NCI-H2029 treated with DMSO at 0.1 percent for 48 hours (cell line): ENCODE measurements around the gene LGALS9C.
"Not testable (repeated sequence)": the region's sequence is repeated elsewhere in the genome, so short reads cannot be mapped to it uniquely, and the experiment has no call there.

Source experiments
- DNase-seq: peaks from one replicate; lab custom pipeline; 2025; lab: John Stamatoyannopoulos, UW

LGALS9C gene

DNA sequence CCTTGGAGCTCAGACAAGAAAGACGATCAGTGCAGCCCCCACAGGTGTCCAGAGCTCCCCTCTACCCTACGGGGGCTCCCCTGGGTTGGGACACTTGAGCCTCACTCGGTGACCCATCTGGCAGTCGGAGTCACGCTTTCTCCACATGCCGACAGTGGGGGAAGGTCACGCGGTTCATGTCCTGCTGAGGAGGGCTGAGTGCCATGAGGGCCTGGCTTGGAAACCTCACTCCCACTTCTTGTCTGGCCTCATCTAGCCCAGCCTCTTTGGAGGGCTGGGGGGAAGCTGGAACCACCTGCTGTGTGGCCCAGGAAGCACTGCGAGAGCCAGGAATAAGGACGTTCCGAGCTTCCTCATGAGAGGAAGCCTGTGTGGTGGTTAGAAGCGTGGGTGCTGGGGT, 1.8 kb downstream of the LGALS9C start:
- not testable (repeated sequence) for DNase-seq

DNA sequence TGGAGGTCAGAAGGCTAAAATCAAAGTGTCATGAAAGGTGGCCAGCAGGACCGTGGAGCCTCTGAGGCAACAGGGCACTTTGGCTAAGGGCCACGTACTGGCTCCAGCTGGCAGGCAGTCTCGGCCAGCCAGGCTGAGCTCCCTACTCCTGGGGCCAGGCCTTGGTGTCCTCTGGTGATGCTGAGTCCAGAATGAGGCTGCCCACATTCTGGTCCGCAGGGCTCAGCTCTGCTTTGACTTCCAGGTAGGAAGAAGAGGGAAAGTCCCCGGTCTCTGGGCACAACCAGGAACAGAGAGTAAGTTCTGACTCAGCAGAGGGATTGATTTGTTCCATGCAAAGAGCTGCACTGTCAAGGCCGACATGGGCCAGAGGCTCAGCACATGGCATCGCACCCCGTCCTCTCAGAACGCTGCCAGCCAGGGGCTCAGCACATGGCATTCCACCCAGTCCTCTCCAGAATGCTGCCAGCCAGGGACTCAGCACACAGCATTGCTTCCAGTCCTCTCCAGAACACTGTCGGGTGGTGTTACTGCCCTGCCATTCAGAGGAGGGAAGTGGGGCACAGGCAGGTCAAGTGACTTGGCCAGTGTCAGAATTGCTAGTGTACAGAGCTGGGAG, 2.5 kb downstream of the LGALS9C start:
- DNase-seq: not testable (repeated sequence)

DNA sequence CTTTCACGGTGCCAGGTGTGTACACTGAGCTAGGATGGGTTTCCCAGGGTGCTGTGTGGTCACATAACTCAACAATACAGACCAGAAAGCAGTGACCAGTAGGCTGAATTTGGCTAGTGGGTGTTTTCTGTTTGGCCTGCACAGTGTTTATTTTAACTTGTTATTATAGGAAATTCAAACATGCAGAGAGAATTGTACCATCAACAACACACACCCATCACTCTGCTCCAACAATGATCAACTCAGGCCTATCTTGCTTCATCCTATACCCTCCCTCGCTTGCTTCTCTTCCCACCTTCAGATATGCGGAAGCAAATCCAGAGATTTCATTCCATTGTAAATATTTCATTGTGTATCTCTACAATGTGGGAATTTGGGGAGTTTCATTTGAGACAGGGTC, 5.2 kb downstream of the LGALS9C start:
- DNase-seq: not testable (repeated sequence)

DNA sequence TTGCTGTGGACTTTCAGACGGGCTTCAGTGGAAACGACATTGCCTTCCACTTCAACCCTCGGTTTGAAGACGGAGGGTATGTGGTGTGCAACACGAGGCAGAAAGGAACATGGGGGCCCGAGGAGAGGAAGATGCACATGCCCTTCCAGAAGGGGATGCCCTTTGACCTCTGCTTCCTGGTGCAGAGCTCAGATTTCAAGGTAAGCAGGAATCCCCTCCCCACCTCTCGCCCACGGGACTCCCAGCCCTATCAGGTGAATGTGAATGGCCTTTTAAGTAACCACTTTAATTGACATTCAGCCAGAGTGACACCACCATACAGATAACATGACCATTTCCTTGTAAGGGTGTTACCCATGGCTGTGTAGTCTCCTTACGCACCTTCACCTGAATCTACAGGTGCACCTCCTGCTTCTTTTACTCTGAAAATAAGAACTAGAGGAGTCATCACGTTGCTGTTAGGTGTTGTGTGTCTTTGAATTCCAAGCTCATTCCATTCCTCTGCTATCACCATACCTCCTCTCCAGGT, 9.4 kb downstream of the LGALS9C start:
- not testable (repeated sequence) for DNase-seq

DNA sequence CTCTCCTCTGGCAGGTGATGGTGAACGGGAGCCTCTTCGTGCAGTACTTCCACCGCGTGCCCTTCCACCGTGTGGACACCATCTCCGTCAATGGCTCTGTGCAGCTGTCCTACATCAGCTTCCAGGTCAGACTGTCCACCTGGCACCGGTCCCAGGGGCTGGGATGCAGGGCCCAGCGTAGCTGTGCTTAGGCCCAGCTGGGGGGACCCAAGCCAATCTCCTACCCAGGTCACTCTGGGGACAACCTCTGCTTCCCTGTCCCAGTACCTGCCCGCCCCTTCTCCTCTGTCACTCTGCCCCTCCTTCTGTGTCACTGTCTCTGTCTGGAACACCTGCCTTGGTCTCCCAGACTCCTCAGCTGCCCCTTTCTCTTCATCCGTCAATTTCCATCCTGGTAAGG, 11.0 kb downstream of the LGALS9C start:
- not testable (repeated sequence) for DNase-seq

DNA sequence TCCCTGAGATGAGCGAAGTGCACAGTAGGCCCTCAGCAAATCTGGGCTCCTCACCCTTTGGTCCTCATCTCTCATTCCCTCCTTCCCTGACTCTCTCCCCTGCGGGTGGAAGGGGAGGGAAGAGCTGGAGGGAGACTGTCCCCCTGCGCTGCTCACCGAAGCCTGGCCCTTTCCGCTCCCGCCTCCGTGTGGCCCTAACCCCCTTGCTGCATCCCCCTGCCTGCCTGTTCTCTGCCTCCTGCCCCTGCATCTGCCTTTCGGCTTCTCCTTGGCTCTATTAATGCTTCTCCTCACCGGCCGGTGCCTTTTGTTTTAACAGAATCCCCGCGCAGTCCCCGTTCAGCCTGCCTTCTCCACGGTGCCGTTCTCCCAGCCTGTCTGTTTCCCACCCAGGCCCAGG, 12.0 kb downstream of the LGALS9C start:
- DNase-seq: not testable (repeated sequence)

DNA sequence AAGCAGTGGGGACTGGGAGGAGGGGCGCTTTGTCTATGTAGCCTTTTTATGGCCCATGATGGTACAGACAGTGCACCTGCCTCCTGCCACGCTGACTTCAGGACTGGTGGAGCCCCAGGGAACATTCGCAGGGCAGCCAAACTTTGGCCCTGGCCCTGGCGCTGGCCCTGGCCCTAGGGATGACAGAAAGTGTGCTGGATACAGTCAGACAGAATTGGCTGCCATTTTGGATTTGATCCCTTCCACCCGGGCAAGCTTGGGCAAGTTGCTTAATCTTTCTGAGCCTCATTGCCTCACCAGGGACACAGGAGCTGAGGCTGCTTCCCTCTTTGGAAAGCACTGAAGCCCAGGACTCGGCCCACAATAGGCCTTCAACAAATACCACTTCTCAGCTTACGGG, 13.4 kb downstream of the LGALS9C start:
- DNase-seq: not testable (repeated sequence)

DNA sequence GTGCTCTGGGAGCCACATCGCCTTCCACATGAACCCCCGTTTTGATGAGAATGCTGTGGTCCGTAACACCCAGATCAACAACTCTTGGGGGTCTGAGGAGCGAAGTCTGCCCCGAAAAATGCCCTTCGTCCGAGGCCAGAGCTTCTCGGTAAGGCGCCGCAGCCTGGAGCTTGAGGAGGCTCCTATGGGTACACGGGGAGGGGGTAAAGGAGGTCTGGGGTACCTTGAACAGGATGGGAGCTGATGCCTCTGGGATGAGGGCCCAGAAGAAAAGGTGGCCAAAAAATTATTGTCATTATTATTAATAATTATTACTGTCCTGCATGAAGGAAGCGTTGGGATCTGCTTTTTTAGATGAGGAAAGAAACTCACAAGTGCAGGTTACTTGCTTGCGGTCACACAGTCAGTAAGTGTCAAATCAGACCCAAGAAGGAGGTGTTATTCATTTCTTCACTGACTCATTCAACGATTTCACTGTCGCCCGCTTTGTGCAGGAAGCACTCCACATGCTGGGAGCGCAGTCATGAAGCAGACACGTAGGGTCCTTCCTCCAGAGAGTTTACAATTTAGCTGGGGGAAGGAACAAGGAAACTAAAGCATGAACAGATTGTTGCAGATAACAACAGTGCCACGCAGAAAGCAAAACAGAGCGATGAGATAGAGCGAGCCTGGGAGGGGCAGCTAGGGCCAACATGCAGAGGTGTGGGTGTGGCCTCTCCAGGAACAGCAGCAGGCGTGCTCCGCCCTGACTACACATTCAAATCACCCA, 16.3 kb downstream of the LGALS9C start:
- DNase-seq: not testable (repeated sequence)

DNA sequence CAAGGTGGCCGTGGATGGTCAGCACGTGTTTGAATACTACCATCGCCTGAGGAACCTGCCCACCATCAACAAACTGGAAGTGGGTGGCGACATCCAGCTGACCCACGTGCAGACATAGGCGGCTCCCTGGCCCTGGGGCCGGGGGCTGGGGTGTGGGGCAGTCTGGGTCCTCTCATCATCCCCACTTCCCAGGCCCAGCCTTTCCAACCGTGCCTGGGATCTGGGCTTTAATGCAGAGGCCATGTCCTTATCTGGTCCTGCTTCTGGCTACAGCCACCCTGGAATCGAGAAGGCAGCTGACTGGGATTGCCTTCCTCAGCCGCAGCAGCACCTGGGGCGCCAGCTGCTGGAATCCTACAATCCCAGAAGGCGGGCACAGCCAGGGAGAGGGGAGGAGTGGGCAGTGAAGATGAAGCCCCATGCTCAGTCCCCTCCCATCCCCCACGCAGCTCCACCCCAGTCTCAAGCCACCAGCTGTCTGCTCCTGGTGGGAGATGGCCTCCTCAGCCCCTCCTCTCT, 17.7 kb downstream of the LGALS9C start:
- not testable (repeated sequence) for DNase-seq

DNA sequence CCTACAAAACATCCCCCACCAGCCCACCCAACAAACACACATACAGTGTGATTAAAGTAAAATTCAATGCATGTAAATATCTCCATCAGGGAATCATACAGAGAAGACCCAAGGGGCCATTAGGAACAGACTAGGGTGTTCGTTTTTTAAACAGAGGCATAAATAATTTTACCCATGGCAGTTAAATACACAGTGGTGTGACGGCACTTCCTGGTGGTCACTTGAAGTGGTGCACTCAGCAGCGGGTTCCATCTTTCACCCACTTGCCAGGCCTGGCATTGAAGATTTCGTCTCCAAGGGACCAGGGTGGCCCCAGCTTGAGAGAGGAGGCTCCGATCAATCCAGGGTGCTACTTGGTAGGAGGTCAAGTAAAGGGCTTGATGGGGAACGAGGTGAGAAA, 20.5 kb downstream of the LGALS9C start:
- not testable (repeated sequence) for DNase-seq

DNA sequence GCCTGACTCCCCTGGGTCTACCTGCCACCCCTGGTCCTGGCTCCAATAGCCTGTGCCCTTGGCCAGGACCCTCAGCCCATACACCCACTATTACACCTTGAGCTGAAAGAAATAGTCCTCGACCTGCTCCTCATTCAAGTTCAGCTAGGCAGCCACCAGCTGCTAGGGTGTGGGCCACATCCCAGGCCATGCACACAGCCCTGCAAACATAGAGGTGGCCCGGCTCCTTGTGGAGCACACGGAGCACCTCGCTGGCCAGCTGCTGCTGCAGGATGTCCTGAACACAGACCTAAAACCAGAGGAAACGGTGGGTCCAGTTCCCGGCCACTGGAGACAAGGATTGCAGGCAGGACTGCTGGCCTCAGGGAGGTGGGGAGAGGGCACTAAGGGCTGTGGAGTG, 22.5 kb downstream of the LGALS9C start:
- not testable (repeated sequence) for DNase-seq

DNA sequence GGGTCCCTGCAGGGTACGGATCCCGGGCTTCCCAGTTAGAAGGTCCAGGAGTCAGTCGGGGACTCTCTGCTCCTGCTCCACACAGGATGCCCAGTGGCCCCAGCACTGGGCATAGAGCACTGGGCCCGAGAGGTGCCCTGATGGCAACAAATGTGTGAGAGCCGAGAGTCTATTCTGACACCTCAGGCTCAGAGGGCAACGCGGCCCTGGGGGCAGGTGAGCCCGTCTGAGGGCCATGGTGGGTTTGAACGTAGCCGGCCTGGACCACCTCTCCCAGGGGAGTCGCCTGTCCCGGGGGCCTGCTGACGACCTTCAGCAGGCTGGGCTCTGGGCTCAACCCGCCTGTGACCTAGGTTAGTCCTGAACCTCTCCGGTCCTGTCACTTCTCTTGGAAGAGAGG, 23.2 kb downstream of the LGALS9C start:
- DNase-seq: not testable (repeated sequence)

DNA sequence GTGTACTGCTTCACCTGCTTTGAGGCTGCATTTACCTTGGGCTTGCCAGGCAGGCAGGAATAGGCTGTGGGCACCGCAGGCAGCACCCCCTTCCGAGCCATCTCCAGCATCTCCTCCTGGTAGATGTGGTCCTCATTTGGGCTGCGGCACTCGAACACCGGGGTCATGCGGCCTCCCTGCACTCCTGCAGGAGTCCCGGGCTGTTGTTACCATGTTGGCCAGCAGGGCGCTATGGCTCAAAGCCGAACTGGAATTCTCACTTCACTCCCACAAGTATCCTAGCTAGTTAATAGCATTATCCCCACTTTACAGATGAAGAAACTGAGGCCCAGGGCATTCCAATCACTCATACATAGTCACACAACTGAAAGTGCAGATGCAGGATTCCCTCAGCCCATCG, 23.7 kb downstream of the LGALS9C start:
- not testable (repeated sequence) for DNase-seq

DNA sequence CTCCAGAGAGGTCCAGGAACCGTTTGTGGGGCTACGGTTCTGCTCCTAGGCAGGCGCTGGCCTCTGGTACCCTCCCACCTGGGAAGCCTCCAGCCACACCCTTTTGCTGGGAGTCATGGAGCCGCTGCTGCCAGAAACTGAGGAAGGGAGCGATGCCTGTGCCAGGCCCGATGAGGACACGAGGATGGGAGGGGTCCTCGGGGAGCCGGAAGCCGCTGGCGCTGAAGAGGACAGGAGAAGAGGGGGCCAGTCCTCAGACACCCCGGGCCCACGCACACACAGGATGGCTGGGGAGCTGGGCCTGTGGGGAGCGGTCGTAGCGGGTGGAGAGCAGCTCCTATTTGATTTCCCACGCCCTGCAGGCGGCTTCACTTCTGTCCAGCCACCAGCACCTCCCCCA, 24.2 kb downstream of the LGALS9C start:
- DNase-seq: not testable (repeated sequence)

DNA sequence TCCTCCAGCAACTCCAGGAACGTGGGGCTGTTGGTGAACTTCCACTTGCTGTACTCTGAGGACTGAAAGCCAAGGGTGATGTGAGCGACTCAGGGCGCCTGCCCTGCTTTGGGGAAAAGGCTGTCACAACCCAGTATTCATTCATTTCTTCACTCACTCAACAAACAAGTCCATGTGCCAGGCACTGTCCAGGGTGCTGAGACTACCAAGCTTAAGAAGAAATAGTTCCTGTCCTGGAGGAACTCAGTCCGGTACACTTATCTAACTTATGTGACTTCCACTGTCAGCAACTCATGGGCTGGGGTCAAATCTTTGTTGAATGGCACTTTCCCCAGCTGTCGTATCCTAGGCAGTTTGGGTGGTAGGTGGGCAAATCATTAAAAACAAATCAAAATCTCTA, 26.6 kb downstream of the LGALS9C start:
- DNase-seq: not testable (repeated sequence)

DNA sequence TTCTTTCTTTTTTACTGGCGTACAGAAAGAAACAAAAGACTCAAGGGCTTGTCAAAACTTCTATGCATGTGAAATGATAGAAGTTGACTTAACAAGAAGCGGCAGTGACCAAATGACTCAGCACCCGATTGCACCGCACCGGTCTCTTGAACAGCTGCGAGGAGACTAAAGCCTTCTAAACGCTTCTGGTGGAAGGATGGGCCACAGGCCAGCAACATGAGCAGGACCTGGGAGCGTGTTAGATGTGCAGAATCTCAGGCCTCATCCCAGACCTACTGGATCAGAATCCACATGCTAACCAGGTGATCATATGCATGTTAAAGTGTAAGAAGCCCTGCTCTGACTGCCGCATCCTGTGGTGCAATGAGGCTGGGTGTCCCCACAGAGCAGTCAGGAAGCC, 31.1 kb downstream of the LGALS9C start:
- DNase-seq: not testable (repeated sequence)

DNA sequence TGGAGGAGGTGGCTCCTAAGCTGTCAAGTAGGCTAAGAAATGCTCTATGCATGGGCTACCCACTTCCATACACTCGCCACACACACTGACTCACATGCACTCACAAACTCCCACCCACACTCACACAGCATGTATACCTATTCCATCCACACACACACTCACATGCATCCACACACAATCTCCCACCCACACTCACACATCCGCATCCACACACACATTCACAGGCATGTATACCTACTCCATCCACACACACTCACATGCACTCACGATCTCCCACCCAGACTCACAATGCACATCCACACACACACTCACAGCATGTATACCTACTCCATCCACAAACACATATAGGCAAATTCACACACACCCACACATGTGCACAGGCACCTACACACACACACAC, 32.1 kb downstream of the LGALS9C start:
- DNase-seq: not testable (repeated sequence)

DNA sequence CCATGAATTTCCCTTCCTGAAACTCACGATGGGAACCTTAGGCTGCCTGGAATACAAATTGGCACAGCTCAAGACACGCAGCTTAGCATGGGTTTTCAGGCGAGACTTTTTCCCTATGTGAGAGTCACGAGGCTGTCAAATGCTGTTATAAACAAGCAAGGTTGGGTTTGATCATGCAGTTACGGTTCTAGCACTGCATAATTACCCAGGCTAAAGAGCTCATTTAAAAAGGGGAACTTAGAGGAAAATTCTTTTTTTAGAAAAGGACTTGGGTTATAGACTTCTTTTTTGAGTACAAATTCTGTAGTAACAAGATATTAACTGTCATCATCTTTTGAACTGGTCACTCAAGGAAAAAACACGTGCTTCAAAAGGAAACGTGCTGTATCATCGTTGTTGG, 44.5 kb downstream of the LGALS9C start:
- DNase-seq: not testable (repeated sequence)

DNA sequence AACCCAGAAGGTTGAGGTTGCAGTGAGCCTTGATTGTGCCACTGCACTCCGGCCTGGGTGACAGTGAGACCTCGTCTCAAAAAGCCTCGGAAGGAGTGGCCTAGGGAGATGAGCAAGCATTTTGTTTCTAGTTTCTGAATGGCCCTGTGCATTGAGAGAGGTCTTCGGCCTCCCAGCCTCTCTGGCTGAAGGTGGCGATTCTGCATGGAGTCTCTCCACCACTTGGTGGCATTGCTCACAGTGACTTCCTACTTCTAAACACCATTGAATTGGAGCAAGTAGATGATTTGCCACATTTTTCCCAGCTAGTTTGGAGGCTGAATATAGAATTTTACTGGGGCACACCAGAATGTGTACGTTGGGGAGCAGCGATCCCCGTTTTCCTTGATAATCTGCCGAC, 48.4 kb downstream of the LGALS9C start:
- DNase-seq: not testable (repeated sequence)

DNA sequence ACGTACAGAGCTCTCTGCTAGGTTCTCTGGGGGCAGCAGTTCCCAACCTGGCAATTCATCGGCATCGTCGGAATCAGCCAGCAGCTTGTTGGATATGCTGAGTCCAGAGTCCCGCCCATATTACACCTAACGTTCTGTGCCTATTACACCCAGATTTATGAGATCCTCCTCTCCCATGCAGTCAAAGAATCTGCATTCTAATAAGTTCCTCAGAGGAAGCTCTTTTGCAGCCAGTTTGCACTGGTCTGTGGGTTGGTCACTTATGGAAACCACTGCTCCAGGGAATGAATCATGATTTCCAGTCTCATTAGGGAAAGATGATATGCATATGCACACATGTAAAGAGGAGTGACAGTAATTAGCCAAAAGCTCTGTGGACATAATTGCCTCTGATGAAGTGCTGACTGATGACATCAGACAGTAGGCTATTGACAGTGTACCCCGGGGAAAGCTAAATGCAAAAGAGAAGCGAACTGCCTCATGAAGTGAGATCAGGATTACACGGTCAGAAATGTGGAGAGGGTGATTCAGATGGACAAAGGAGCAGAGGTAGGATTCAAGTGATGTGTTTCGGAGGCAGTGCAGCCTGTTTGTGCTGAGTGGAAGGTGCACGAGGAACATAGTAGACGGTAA, 49.7 kb downstream of the LGALS9C start:
- not testable (repeated sequence) for DNase-seq

DNA sequence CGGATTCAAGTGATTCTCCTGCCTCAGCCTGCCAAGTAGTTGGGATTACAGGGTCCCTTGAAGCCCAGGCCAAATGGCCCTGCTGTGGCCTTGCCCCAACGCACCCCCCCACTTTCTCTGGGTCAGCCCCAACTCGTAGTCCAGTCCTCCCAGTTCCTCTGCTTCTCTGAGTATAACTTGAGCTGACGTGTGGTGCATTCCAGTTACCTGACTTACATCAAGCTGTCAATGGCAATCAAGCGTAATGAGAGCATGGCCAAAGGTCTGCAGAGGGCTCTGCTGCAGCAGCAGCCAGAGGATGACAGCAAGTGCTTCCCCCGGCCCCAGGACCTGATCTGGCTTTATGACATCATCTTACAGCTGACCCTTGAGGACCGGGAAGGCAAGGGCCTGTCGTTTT, 50.8 kb downstream of the LGALS9C start:
- DNase-seq: not testable (repeated sequence)

DNA sequence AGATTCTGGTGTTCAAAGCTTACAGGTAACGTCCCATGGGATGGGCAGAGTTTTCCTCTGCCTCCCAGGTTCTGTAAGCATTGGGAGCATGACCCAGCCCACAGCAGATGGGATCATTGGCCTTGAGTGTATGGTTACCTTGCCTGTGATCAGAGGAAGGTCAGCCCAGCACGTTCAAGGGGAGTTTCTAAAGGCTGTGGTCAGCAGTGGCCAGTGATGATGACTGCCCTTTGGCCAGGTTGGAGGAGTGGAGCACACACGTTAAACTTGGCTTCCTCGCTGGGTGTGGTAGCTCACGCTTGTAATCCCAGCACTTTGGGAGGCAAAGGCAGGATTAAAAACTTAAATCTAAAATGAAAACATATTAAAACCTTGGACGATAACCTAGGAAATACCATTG, 51.8 kb downstream of the LGALS9C start:
- not testable (repeated sequence) for DNase-seq
